Midbrain (tissue), 1 donor: ENCODE measurements around the gene MGMT.

Experiments
- DNase-seq: peaks from one replicate; lab custom pipeline; 2025; lab: John Stamatoyannopoulos, UW

The MGMT gene

GRCh38 chr10:129655007-129655678 lies 188.1 kb downstream of the MGMT start:
- DNase-seq, result no peak

GRCh38 chr10:129655679-129656031 lies 188.6 kb downstream of the MGMT start:
- no peak for DNase-seq

- no peak for DNase-seq
Observed at GRCh38 chr10:129656642-129657041, 189.6 kb downstream of the MGMT start.

GRCh38 chr10:129657297-129658017 lies 190.4 kb downstream of the MGMT start:
- no peak for DNase-seq

GRCh38 chr10:129658376-129659072 lies 191.5 kb downstream of the MGMT start:
- DNase-seq, result no peak

- DNase-seq, result no peak
Observed at GRCh38 chr10:129659508-129660268, 192.6 kb downstream of the MGMT start.

- no peak for DNase-seq
Observed at GRCh38 chr10:129660569-129660968, 193.5 kb downstream of the MGMT start.

GRCh38 chr10:129662426-129662825 lies 195.4 kb downstream of the MGMT start:
- DNase-seq, result no peak

GRCh38 chr10:129670124-129670523 lies 203.1 kb downstream of the MGMT start:
- DNase-seq, result no peak

GRCh38 chr10:129673292-129673691 lies 206.3 kb downstream of the MGMT start:
- DNase-seq, result no peak

- DNase-seq, result no peak
Observed at GRCh38 chr10:129675027-129675769, 208.2 kb downstream of the MGMT start.

GRCh38 chr10:129676014-129676413 lies 209.0 kb downstream of the MGMT start:
- DNase-seq, result no peak

GRCh38 chr10:129677377-129677927 lies 210.4 kb downstream of the MGMT start:
- no peak for DNase-seq

- DNase-seq, result no peak
Observed at GRCh38 chr10:129678186-129678585, 211.1 kb downstream of the MGMT start.

- no peak for DNase-seq
Observed at GRCh38 chr10:129679207-129679606, 212.2 kb downstream of the MGMT start.

- DNase-seq, result no peak
Observed at GRCh38 chr10:129680661-129681344, 213.8 kb downstream of the MGMT start.

- no peak for DNase-seq
Observed at GRCh38 chr10:129681856-129682255, 214.8 kb downstream of the MGMT start.

GRCh38 chr10:129683519-129683918 lies 216.5 kb downstream of the MGMT start:
- DNase-seq, result no peak

GRCh38 chr10:129683920-129684319 lies 216.9 kb downstream of the MGMT start:
- no peak for DNase-seq

GRCh38 chr10:129685271-129685670 lies 218.2 kb downstream of the MGMT start:
- no peak for DNase-seq

GRCh38 chr10:129689671-129690071 lies 222.6 kb downstream of the MGMT start:
- no peak for DNase-seq
